ENCODE data around the gene FURIN. TPM values are rescaled to one million over a fixed set of nuclear protein-coding genes. Genes with fewer than 3 reads are reported as not detected.
A peak's percentile ranks its signal among the peaks of the same experiment; 100 is the strongest.

FURIN gene
- total and polyA plus RNA-seq, 9 of the 15 experiments (the other 6 are each of a cell fraction or from before 2014, with no cell fraction given) = 0.92 to 99.9 (median 34.8) TPM

DNA sequence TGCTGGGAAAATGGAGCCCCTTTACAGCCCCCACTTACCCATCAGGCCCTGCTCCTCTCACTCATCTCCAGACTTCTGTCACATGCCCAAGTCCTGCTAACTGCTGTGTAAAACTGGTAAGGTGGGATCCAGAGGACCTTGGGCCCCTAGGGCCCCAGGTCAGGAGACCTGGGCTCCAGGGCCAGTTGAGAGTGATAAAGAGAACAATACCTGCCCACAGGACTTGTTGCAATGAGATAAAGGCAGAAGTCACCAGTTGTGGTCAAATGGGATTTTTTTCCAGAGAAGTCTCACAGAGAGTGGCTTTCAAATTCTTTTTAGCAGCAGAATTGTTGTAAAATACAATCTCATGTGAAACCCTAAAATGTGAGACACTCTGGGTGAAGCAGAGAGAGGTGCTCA lies 753 bp downstream of the FURIN start (continued):
- TF ChIP-seq, protein P1, sequence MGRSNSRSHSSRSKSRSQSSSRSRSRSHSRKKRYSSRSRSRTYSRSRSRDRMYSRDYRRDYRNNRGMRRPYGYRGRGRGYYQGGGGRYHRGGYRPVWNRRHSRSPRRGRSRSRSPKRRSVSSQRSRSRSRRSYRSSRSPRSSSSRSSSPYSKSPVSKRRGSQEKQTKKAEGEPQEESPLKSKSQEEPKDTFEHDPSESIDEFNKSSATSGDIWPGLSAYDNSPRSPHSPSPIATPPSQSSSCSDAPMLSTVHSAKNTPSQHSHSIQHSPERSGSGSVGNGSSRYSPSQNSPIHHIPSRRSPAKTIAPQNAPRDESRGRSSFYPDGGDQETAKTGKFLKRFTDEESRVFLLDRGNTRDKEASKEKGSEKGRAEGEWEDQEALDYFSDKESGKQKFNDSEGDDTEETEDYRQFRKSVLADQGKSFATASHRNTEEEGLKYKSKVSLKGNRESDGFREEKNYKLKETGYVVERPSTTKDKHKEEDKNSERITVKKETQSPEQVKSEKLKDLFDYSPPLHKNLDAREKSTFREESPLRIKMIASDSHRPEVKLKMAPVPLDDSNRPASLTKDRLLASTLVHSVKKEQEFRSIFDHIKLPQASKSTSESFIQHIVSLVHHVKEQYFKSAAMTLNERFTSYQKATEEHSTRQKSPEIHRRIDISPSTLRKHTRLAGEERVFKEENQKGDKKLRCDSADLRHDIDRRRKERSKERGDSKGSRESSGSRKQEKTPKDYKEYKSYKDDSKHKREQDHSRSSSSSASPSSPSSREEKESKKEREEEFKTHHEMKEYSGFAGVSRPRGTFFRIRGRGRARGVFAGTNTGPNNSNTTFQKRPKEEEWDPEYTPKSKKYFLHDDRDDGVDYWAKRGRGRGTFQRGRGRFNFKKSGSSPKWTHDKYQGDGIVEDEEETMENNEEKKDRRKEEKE (IDR thresholded peaks at IDR 0.05; ENCODE audit: borderline replicate concordance in 1 of 2, control insufficient read depth in 1 of 2, low read depth in 2 of 2, low read length in 1 of 2) = no peak
- TF ChIP-seq, protein P2, sequence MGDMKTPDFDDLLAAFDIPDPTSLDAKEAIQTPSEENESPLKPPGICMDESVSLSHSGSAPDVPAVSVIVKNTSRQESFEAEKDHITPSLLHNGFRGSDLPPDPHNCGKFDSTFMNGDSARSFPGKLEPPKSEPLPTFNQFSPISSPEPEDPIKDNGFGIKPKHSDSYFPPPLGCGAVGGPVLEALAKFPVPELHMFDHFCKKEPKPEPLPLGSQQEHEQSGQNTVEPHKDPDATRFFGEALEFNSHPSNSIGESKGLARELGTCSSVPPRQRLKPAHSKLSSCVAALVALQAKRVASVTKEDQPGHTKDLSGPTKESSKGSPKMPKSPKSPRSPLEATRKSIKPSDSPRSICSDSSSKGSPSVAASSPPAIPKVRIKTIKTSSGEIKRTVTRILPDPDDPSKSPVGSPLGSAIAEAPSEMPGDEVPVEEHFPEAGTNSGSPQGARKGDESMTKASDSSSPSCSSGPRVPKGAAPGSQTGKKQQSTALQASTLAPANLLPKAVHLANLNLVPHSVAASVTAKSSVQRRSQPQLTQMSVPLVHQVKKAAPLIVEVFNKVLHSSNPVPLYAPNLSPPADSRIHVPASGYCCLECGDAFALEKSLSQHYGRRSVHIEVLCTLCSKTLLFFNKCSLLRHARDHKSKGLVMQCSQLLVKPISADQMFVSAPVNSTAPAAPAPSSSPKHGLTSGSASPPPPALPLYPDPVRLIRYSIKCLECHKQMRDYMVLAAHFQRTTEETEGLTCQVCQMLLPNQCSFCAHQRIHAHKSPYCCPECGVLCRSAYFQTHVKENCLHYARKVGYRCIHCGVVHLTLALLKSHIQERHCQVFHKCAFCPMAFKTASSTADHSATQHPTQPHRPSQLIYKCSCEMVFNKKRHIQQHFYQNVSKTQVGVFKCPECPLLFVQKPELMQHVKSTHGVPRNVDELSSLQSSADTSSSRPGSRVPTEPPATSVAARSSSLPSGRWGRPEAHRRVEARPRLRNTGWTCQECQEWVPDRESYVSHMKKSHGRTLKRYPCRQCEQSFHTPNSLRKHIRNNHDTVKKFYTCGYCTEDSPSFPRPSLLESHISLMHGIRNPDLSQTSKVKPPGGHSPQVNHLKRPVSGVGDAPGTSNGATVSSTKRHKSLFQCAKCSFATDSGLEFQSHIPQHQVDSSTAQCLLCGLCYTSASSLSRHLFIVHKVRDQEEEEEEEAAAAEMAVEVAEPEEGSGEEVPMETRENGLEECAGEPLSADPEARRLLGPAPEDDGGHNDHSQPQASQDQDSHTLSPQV (IDR thresholded peaks at IDR 0.05) = peak; percentile 42
- no peak for TF ChIP-seq ZNF561 (CRISPR knock-in tag; conservative IDR thresholded peaks at IDR 0.05)
- TF ChIP-seq, protein P3, sequence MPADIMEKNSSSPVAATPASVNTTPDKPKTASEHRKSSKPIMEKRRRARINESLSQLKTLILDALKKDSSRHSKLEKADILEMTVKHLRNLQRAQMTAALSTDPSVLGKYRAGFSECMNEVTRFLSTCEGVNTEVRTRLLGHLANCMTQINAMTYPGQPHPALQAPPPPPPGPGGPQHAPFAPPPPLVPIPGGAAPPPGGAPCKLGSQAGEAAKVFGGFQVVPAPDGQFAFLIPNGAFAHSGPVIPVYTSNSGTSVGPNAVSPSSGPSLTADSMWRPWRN (IDR thresholded peaks at IDR 0.05; ENCODE audit: low read depth) = no peak
- TF ChIP-seq, protein P4, sequence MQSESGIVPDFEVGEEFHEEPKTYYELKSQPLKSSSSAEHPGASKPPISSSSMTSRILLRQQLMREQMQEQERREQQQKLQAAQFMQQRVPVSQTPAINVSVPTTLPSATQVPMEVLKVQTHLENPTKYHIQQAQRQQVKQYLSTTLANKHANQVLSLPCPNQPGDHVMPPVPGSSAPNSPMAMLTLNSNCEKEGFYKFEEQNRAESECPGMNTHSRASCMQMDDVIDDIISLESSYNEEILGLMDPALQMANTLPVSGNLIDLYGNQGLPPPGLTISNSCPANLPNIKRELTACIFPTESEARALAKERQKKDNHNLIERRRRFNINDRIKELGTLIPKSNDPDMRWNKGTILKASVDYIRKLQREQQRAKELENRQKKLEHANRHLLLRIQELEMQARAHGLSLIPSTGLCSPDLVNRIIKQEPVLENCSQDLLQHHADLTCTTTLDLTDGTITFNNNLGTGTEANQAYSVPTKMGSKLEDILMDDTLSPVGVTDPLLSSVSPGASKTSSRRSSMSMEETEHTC (IDR thresholded peaks at IDR 0.05) = peak; percentile 86
- TF ChIP-seq STAT5A (IDR thresholded peaks at IDR 0.05; ENCODE audit: borderline replicate concordance, low read length) = peak; percentile 52; the same call in 1 of the 2 replicates
- TF ChIP-seq, protein P5, sequence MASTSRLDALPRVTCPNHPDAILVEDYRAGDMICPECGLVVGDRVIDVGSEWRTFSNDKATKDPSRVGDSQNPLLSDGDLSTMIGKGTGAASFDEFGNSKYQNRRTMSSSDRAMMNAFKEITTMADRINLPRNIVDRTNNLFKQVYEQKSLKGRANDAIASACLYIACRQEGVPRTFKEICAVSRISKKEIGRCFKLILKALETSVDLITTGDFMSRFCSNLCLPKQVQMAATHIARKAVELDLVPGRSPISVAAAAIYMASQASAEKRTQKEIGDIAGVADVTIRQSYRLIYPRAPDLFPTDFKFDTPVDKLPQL (IDR thresholded peaks at IDR 0.05; ENCODE audit: extremely low read depth, insufficient read length) = no peak
- TF ChIP-seq, protein P6, sequence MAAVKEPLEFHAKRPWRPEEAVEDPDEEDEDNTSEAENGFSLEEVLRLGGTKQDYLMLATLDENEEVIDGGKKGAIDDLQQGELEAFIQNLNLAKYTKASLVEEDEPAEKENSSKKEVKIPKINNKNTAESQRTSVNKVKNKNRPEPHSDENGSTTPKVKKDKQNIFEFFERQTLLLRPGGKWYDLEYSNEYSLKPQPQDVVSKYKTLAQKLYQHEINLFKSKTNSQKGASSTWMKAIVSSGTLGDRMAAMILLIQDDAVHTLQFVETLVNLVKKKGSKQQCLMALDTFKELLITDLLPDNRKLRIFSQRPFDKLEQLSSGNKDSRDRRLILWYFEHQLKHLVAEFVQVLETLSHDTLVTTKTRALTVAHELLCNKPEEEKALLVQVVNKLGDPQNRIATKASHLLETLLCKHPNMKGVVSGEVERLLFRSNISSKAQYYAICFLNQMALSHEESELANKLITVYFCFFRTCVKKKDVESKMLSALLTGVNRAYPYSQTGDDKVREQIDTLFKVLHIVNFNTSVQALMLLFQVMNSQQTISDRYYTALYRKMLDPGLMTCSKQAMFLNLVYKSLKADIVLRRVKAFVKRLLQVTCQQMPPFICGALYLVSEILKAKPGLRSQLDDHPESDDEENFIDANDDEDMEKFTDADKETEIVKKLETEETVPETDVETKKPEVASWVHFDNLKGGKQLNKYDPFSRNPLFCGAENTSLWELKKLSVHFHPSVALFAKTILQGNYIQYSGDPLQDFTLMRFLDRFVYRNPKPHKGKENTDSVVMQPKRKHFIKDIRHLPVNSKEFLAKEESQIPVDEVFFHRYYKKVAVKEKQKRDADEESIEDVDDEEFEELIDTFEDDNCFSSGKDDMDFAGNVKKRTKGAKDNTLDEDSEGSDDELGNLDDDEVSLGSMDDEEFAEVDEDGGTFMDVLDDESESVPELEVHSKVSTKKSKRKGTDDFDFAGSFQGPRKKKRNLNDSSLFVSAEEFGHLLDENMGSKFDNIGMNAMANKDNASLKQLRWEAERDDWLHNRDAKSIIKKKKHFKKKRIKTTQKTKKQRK (IDR thresholded peaks at IDR 0.05; ENCODE audit: borderline replicate concordance, low read depth, low read length) = no peak
- peak in 1 of 2 experiments; percentile 8; a peak in 1 of 4 replicates for TF ChIP-seq RAD21 (CRISPR knock-in tag; conservative IDR thresholded peaks at IDR 0.05 in 1 of 2, IDR thresholded peaks at IDR 0.05 in 1 of 2)
- TF ChIP-seq PML (IDR thresholded peaks at IDR 0.05; ENCODE audit: low read length) = peak; percentile 37; the same call in 1 of the 2 replicates
- TF ChIP-seq RCOR1 (IDR thresholded peaks at IDR 0.05; ENCODE audit: borderline replicate concordance in 1 of 2, low read depth in 2 of 2, low read length in 2 of 2) = peak in 1 of 2 experiments; percentile 58; a peak in 3 of 4 replicates

Measured in K562 (cell line).